Endothelial cell of umbilical vein (primary cell): Measurements from ENCODE around the gene EXOSC5. TPM values are rescaled to one million over a fixed set of nuclear protein-coding genes. Genes with fewer than 3 reads are reported as not detected.

Experiments used
- BruUV-seq: library from RNA; stranded (reverse); fragments of 400-500 nt; replicated peaks from 2 replicates; lab custom pipeline; 2021; lab: Mats Ljungman, UMichigan
- CTCF ChIA-PET: fragments of 300-600, 350-600 bp; sonication (Branson Sonifier 250); formaldehyde crosslinking; loops from one replicate; lab custom pipeline; 2021; ENCODE audit warnings: antibody characterized with exemption, inconsistent platforms; lab: Charles Lee
- POLR2A ChIA-PET: fragments of 300-600, 350-600 bp; sonication (Branson Sonifier 250); formaldehyde crosslinking; loops from one replicate; lab custom pipeline; 2021; ENCODE audit warnings: antibody characterized with exemption, inconsistent platforms; lab: Charles Lee
- DNase-seq: peaks from one replicate; pipeline ENCODE4 v3.0.0-alpha.2; 2011; ENCODE audit warnings: low read depth, low spot score
- FAIRE-seq: peaks from 2 replicates; lab custom pipeline; 2011; peaks lifted over from hg19 to GRCh38; lab: Jason Lieb, UNC
- H2AFZ ChIP-seq: 2 replicates; pipeline ENCODE4 v1.6.0; 2012; ENCODE audit warnings: low read depth, low read length, control low read depth, inconsistent platforms
- H3K27ac ChIP-seq: 2 replicates; pipeline ENCODE4 v1.5.1; 2011; ENCODE audit warnings: low read depth, mild to moderate bottlenecking, control low read depth, low read length, moderate library complexity; ENCODE audit not compliant: insufficient read depth
- H3K27me3 ChIP-seq, 2 experiments: 2 replicates each; pipeline versions ENCODE4 v1.6.0 to v1.6.1; 2011; ENCODE audit warnings: low read length in 2 of 2, mixed read lengths in 1 of 2; ENCODE audit not compliant: control insufficient read depth in 2 of 2, insufficient read depth in 2 of 2
- H3K36me3 ChIP-seq, 2 experiments: 2 replicates in 1 of 2; 3 replicates in 1 of 2; pipeline ENCODE4 v1.5.1; 2011; ENCODE audit warnings: low read length in 2 of 2, mild to moderate bottlenecking in 1 of 2, moderate library complexity in 1 of 2; ENCODE audit not compliant: control insufficient read depth in 2 of 2, insufficient read depth in 2 of 2; ENCODE audit errors: extremely low read depth in 1 of 2
- H3K4me1 ChIP-seq: 3 replicates; pipeline ENCODE4 v1.5.1; 2011; ENCODE audit warnings: mild to moderate bottlenecking, low read length; ENCODE audit not compliant: control insufficient read depth, insufficient read depth; ENCODE audit errors: extremely low read depth
- H3K4me2 ChIP-seq: 2 replicates; pipeline ENCODE4 v1.6.1; 2011; ENCODE audit warnings: low read length, control low read depth, mixed read lengths; ENCODE audit not compliant: insufficient read depth
- H3K4me3 ChIP-seq, 3 experiments: fragments of 200-600 bp in 1 of 3; sonication (generic), shearing (Covaris generic) in 1 of 3; replicated peaks in 1 of 3; 2 replicates each; pipeline ENCODE4 v1.5.1; 2011 to 2016; ENCODE audit warnings: control low read depth in 3 of 3, low read length in 3 of 3, mild to moderate bottlenecking in 2 of 3, inconsistent platforms in 1 of 3, low read depth in 1 of 3, moderate library complexity in 1 of 3; ENCODE audit not compliant: insufficient read depth in 1 of 3
- H3K79me2 ChIP-seq: 2 replicates; pipeline ENCODE4 v1.6.0; 2012; ENCODE audit warnings: low read length, inconsistent platforms; ENCODE audit not compliant: control insufficient read depth, insufficient read depth
- H3K9ac ChIP-seq: replicated peaks from 2 replicates; pipeline ENCODE3; 2011; ENCODE audit warnings: low read length, control low read depth; ENCODE audit not compliant: insufficient read depth; ENCODE audit errors: extremely low read depth
- H3K9me1 ChIP-seq: replicated peaks from 3 replicates; pipeline ENCODE4 v1.6.0; 2011; ENCODE audit warnings: mild to moderate bottlenecking, low read length; ENCODE audit not compliant: control insufficient read depth, insufficient read depth; ENCODE audit errors: extremely low read depth
- H3K9me3 ChIP-seq: replicated peaks from 2 replicates; pipeline ENCODE4 v1.5.1; 2012; ENCODE audit warnings: low read length, inconsistent platforms; ENCODE audit not compliant: control insufficient read depth, insufficient read depth
- H4K20me1 ChIP-seq: replicated peaks from 2 replicates; pipeline ENCODE3; 2011; ENCODE audit warnings: mild to moderate bottlenecking, low read length; ENCODE audit not compliant: control insufficient read depth, insufficient read depth; ENCODE audit errors: extremely low read depth
- CTCF ChIP-seq, 2 donors: IDR thresholded peaks; 1 replicate in 1 of 2; 2 replicates in 1 of 2; pipeline ENCODE4 v1.5.1; 2011; ENCODE audit warnings: low read length in 2 of 2, mild to moderate bottlenecking in 2 of 2, moderate library complexity in 2 of 2, control low read depth in 1 of 2, inconsistent platforms in 1 of 2, low read depth in 1 of 2; ENCODE audit not compliant: insufficient read depth in 1 of 2; ENCODE audit errors: extremely low read depth in 1 of 2
- EZH2 ChIP-seq: IDR thresholded peaks from 2 replicates; pipeline ENCODE4 v1.6.1; 2012; ENCODE audit warnings: borderline replicate concordance, low read depth, mild to moderate bottlenecking, moderate library complexity, low read length, inconsistent platforms; ENCODE audit not compliant: severe bottlenecking
- FOS ChIP-seq: IDR thresholded peaks from 2 replicates; pipeline ENCODE4 v1.6.1; 2011; ENCODE audit warnings: mild to moderate bottlenecking, low read length, moderate library complexity, borderline replicate concordance; ENCODE audit not compliant: insufficient read depth
- GATA2 ChIP-seq: IDR thresholded peaks from 2 replicates; pipeline ENCODE4 v1.7.0; 2011; ENCODE audit warnings: low read depth, mild to moderate bottlenecking, moderate library complexity, mixed read lengths, low read length; ENCODE audit not compliant: insufficient read length, insufficient read depth
- JUN ChIP-seq: IDR thresholded peaks from 2 replicates; pipeline ENCODE4 v1.6.1; 2011; ENCODE audit warnings: borderline replicate concordance, low read depth; ENCODE audit not compliant: insufficient read length, insufficient read depth
- MAX ChIP-seq: IDR thresholded peaks from 2 replicates; pipeline ENCODE4 v1.6.1; 2011; ENCODE audit not compliant: insufficient read depth, insufficient read length
- MYC ChIP-seq: IDR thresholded peaks from one replicate; pipeline ENCODE4 v1.6.1; 2011; ENCODE audit warnings: mild to moderate bottlenecking, low read depth, low read length
- POLR2A ChIP-seq: IDR thresholded peaks from 2 replicates; pipeline ENCODE4 v1.6.1; 2012; ENCODE audit warnings: low read depth, mild to moderate bottlenecking, control low read depth, low read length
- POLR2AphosphoS5 ChIP-seq: IDR thresholded peaks from 2 replicates; pipeline ENCODE4 v1.6.1; 2012; ENCODE audit warnings: low read depth, mild to moderate bottlenecking, control low read depth, low read length, moderate library complexity; ENCODE audit not compliant: insufficient read depth
- dilution Hi-C: fragments of 300-500 bp; cut with MboI; formaldehyde crosslinking; loops from one replicate; pipeline ENCODE4 v1.15.0; 2019; ENCODE audit warnings: low sequenced_read_pairs; ENCODE audit not compliant: extremely low pct_ligation_motif_present
- intact Hi-C: fragments of 100-400 bp; cut with micrococcal nuclease; formaldehyde crosslinking; loops from one replicate; pipeline ENCODE4 v1.10.0; 2022
- polyA plus RNA-seq, 4 experiments: library from polyadenylated mRNA; depleted of rRNA in 3 of 4; stranded (reverse) in 3 of 4; unstranded in 1 of 4; fragments of >200 nt; gene quantifications; 2 replicates each; pipeline versions ENCODE4 v1.2.1 to v1.2.3, GENCODE V29; 2011 to 2012; ENCODE audit warnings: missing spikeins in 1 of 4
- total RNA-seq: library from RNA; stranded (reverse); gene quantifications from 2 replicates; pipeline ENCODE4 v1.2.3, GENCODE V29; 2021

The EXOSC5 gene
- total and polyA plus RNA-seq, 2 donors (not counting 3 experiments of a cell fraction or from before 2014, with no cell fraction given): 14.0 to 20.9 TPM

GRCh38 chr19:41363753-41364523 lies 33.2 kb downstream of the EXOSC5 start, which contains the start of gene B9D2:
TSS of gene B9D2 (minus strand) at chr19:41364149. CDS start at chr19:41363519, 630 bp downstream.
- peak within 1 kb of the TSS; percentile 94 for H3K4me2 ChIP-seq
- ChIA-PET POLR2A (interaction anchor here (0.6 to 1.6 kb wide), 6 partner anchors 10 to 75 kb away, joined by 3 to 8 read pairs (median 4); partner anchors contain the start of genes DMAC2 and TGFB1), CTCF (interaction anchor here (0.8 to 4.3 kb wide), 11 partner anchors 8 to 199 kb away, joined by 3 to 35 read pairs (median 3); partner anchors contain the start of genes DMAC2 and TGFB1)
- TF ChIP-seq MYC (no peak), GATA2 (no peak), POLR2A (peak; percentile 91), EZH2 (no peak), FOS (no peak), JUN (no peak), MAX (no peak), POLR2AphosphoS5 (peak; percentile 74), CTCF (IDR thresholded peaks at IDR 0.05; ENCODE audit: extremely low read depth in 1 of 2, insufficient read depth in 1 of 2, low read depth in 1 of 2, low read length in 2 of 2) (no peak)
- FAIRE-seq (peak; percentile 94), DNase-seq (peak; percentile 99)
- intact Hi-C loops: loop anchor here (1.0 to 2.0 kb wide), 2 partner anchors 33 to 63 kb away; partner anchors contain the start of genes B3GNT8, BCKDHA and EXOSC5
- BruUV-seq: TSS peak; percentile 74
- dilution Hi-C loops: no loop called here
- peak within 1 kb of the TSS; percentile 40 to 86 (median 60) for H3K4me3 ChIP-seq
- H3K79me2 ChIP-seq: peaks cover 25% of the 10 kb centered on the region
- peak within 1 kb of the TSS; percentile 11 for H2AFZ ChIP-seq
- H3K9me1 ChIP-seq: no peaks in the 10 kb centered on the region
- H3K4me1 ChIP-seq: peaks cover 20% of the 10 kb centered on the region
- no peaks in the 10 kb centered on the region for H3K9me3 ChIP-seq
- no peaks in the 10 kb centered on the region for H3K27me3 ChIP-seq
- no peaks in the 10 kb centered on the region for H3K36me3 ChIP-seq
- H3K9ac ChIP-seq: peak within 1 kb of the TSS; percentile 94
- no peaks in the 10 kb centered on the region for H4K20me1 ChIP-seq
- peak within 1 kb of the TSS; percentile 88 for H3K27ac ChIP-seq
